HepG2 (cell line): ENCODE results near the gene NEAT1. TPM values are rescaled to one million over a fixed set of nuclear protein-coding genes. Genes with fewer than 3 reads are reported as not detected.

ENCODE experiments used
- ATF2 ChIP-seq: sonication (generic); formaldehyde crosslinking; IDR thresholded peaks from 2 replicates; pipeline ENCODE4 v1.4.0; 2020; ENCODE audit warnings: missing genetic modification reagents
- CEBPB ChIP-seq: IDR thresholded peaks from 2 replicates; pipeline ENCODE4 v1.6.1; 2011; ENCODE audit warnings: low read depth, low read length, improper control_type of control experiment, borderline replicate concordance
- CSRNP2 ChIP-seq: sonication (generic); formaldehyde crosslinking; conservative IDR thresholded peaks from 2 replicates; pipeline ENCODE4 v1.8.0; 2022; ENCODE audit warnings: low read depth, missing genetic modification reagents
- HNF4A ChIP-seq: sonication (generic); formaldehyde crosslinking; IDR thresholded peaks from 2 replicates; pipeline ENCODE4 v1.4.0; 2020; ENCODE audit warnings: missing genetic modification reagents
- HNRNPL ChIP-seq: fragments of 200-400 bp; formaldehyde crosslinking; IDR thresholded peaks from 2 replicates; pipeline ENCODE4 v1.6.1; 2017; ENCODE audit warnings: mild to moderate bottlenecking, low read depth, low read length
- NONO ChIP-seq, 2 experiments: fragments of 450-650 bp in 1 of 2; sonication (generic) in 1 of 2; formaldehyde crosslinking in 1 of 2; IDR thresholded peaks in 1 of 2; conservative IDR thresholded peaks in 1 of 2; 2 replicates each; pipeline versions ENCODE4 v1.6.1 to v1.8.0; 2017 to 2022; ENCODE audit warnings: mild to moderate bottlenecking in 1 of 2, missing genetic modification reagents in 1 of 2, moderate library complexity in 1 of 2
- POLR2A ChIP-seq, 2 experiments: IDR thresholded peaks; 2 replicates each; pipeline ENCODE4 v1.6.1; 2011; ENCODE audit warnings: low read depth in 2 of 2, low read length in 2 of 2, mild to moderate bottlenecking in 1 of 2, moderate library complexity in 1 of 2; ENCODE audit not compliant: insufficient read depth in 1 of 2
- SIN3B ChIP-seq: fragments of 150-350 bp; IDR thresholded peaks from 2 replicates; pipeline ENCODE4 v1.6.1; 2014; ENCODE audit warnings: low read length
- SRSF4 ChIP-seq: fragments of 200-400 bp; formaldehyde crosslinking; IDR thresholded peaks from one replicate; pipeline ENCODE4 v1.6.1; 2018; ENCODE audit warnings: mild to moderate bottlenecking, low read depth, low read length, moderate library complexity; ENCODE audit not compliant: poor library complexity, severe bottlenecking
- TMF1 ChIP-seq: sonication (generic); formaldehyde crosslinking; IDR thresholded peaks from 2 replicates; pipeline ENCODE4 v1.8.1; 2022; ENCODE audit warnings: low read depth, missing genetic modification reagents
- ZBTB26 ChIP-seq: IDR thresholded peaks from 2 replicates; pipeline ENCODE4 v1.6.1; 2016; ENCODE audit warnings: missing compliant biosample characterization, missing genetic modification reagents, borderline replicate concordance
- ZNF17 ChIP-seq: sonication (generic); formaldehyde crosslinking; IDR thresholded peaks from 2 replicates; pipeline ENCODE4 v1.5.0; 2020; ENCODE audit warnings: mild to moderate bottlenecking, missing genetic modification reagents
- ZNF503 ChIP-seq: sonication (generic); formaldehyde crosslinking; IDR thresholded peaks from 2 replicates; pipeline ENCODE4 v1.4.0; 2020; ENCODE audit warnings: missing genetic modification reagents
- ZNF670 ChIP-seq: sonication (generic); formaldehyde crosslinking; IDR thresholded peaks from 2 replicates; pipeline ENCODE4 v1.8.0; 2022; ENCODE audit warnings: mild to moderate bottlenecking, missing genetic modification reagents, borderline replicate concordance
- polyA plus RNA-seq, 8 experiments: library from polyadenylated mRNA; depleted of rRNA in 3 of 8; stranded (reverse) in 7 of 8; unstranded in 1 of 8; fragments of >200 nt; fragmentation: Illumina TruSeq in 4 of 8; extraction: Trizol in 4 of 8; gene quantifications; 2 replicates each; pipeline versions ENCODE4 v1.2.1 to v1.2.3, GENCODE V29; 2011 to 2016; ENCODE audit warnings: low read depth in 4 of 8, missing spikeins in 1 of 8, mixed read lengths in 1 of 8; ENCODE audit not compliant: insufficient read depth in 1 of 8
- total RNA-seq, 5 experiments: library from RNA; depleted of rRNA; stranded (reverse); fragments of >200 nt; fragmentation: Illumina TruSeq; extraction: Trizol; gene quantifications; 2 replicates each; pipeline ENCODE4 v1.2.3, GENCODE V29; 2016; ENCODE audit warnings: low read depth in 1 of 5

The NEAT1 gene
- total and polyA plus RNA-seq, 2 of the 13 experiments (the other 11 are each of a cell fraction or from before 2014, with no cell fraction given) = 20.5 to 41.2 TPM

GRCh38 chr11:65428578-65429067 lies 6.0 kb downstream of the NEAT1 start (continued):
- TF ChIP-seq ZNF670 (CRISPR knock-in tag) (no peak), HNF4A (CRISPR knock-in tag) (no peak), TMF1 (CRISPR knock-in tag) (no peak), ZBTB26 (CRISPR knock-in tag) (no peak), HNRNPL (0 out of 2 replicates have a peak, but pooled peaks have one; percentile 5), ZNF503 (no peak), ATF2 (CRISPR knock-in tag) (no peak), CEBPB (no peak), POLR2A (IDR thresholded peaks at IDR 0.05; ENCODE audit: insufficient read depth in 1 of 2, low read depth in 2 of 2, low read length in 2 of 2) (peak in 1 of 2 experiments; percentile 16; a peak in 1 of 4 replicates), CSRNP2 (no peak), ZNF17 (CRISPR knock-in tag) (no peak), SIN3B (no peak), SRSF4 (peak; percentile 44), NONO (IDR thresholded peaks at IDR 0.05) (no peak), NONO (CRISPR knock-in tag; conservative IDR thresholded peaks at IDR 0.05) (0 out of 2 replicates have a peak, but pooled peaks have one; percentile 8)
